Measurements from ENCODE around the gene EML5.

Gene EML5

DNA sequence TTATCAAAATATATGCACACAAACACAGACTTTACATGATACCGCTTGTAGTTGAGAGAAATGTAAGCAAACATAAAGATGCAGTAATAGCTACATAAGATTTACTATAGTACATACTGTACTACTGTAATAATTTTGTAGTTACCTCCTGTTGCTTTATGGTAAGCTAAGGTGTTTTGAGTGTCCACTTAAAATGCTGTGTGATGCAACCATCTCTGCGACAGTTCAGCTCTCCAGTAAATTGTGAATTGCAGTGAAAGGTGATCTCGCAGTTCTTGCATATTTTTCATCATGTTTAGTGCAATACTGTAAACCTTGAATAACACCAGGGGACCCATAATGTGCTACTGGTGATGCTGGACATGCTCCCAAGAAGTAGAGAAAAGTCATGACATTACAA is 208.3 kb downstream of the EML5 start:
- DNase-seq (ENCODE audit: low spot score) = no peak

DNA sequence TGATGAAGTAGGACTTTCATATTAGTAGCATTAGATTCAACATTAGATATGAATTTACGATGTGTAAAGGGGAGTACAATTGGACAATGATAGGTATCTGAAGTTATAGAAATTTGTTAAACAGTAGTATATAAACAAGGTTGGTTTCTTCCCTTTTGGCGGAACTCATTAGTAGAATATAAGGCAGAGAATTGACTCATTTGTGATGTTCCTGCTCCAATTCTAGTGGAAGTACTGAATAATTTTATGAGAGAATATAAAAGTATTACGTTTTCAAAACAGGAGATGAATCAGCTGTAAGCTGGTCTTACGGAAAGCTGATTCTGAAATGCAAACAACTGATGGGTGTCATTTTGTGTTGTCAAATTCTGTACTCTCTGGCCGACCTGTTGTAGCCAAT is 216.5 kb downstream of the EML5 start:
- in situ Hi-C loops (cut with MboI; ENCODE audit: low pct_unique_long_range_greater_than_20kb, low sequenced_read_pairs, unreplicated experiment) = no loop called here
- TF ChIP-seq, protein P1, sequence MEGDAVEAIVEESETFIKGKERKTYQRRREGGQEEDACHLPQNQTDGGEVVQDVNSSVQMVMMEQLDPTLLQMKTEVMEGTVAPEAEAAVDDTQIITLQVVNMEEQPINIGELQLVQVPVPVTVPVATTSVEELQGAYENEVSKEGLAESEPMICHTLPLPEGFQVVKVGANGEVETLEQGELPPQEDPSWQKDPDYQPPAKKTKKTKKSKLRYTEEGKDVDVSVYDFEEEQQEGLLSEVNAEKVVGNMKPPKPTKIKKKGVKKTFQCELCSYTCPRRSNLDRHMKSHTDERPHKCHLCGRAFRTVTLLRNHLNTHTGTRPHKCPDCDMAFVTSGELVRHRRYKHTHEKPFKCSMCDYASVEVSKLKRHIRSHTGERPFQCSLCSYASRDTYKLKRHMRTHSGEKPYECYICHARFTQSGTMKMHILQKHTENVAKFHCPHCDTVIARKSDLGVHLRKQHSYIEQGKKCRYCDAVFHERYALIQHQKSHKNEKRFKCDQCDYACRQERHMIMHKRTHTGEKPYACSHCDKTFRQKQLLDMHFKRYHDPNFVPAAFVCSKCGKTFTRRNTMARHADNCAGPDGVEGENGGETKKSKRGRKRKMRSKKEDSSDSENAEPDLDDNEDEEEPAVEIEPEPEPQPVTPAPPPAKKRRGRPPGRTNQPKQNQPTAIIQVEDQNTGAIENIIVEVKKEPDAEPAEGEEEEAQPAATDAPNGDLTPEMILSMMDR (IDR thresholded peaks at IDR 0.05; ENCODE audit: extremely low read depth, insufficient read depth, missing control alignments) = no peak

More for the DNA sequence above, 208.3 kb downstream of the EML5 start:
- TF ChIP-seq, protein P1 (IDR thresholded peaks at IDR 0.05; ENCODE audit: extremely low read depth, insufficient read depth, missing control alignments) = no peak
- in situ Hi-C loops (cut with MboI; ENCODE audit: low pct_unique_long_range_greater_than_20kb, low sequenced_read_pairs, unreplicated experiment) = no loop called here

DNA sequence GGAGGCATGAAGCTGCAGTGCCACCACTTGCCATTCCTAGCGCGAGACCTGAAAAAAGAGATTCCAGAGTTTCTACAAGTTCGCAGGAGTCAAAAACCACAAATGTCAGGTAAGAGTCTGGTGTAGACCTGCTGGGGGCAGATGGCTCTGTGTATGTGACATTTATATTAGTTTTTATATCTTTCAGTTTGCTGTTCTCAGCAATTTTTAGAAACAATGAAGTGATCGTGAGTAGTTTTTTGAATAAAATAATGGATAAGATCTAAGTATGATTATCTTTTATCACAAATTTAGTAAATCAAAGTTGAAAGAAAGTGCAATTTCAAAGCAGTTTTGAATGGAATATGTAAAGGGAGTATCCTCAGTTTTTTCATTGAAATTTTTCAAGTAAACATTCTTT is 220.6 kb downstream of the EML5 start:
- DNase-seq (ENCODE audit: low spot score) = no peak
- in situ Hi-C loops (cut with MboI; ENCODE audit: low pct_unique_long_range_greater_than_20kb, low sequenced_read_pairs, unreplicated experiment) = no loop called here
- TF ChIP-seq, protein P1 (IDR thresholded peaks at IDR 0.05; ENCODE audit: extremely low read depth, insufficient read depth, missing control alignments) = no peak

More for the DNA sequence above, 216.5 kb downstream of the EML5 start:
- no peak for DNase-seq (ENCODE audit: low spot score)

DNA sequence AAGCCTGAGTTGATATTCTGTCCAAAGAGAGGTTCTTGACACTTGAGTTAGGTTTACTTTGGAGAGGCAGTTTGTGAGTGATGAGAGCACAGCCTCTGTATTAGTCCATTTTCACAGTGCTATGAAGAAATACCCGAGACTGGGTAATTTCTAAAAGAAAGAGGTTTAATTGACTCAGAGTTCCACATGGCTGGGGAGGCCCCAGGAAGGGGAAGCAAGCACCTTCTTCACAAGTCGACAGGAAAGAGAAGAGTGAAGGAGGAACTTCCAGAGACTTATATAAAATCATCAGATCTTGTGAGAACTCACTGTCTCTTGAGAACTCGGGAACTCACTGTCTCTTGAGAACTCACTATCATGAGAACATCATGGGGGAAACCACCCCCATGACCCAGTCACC is 224.6 kb downstream of the EML5 start:
- DNase-seq (ENCODE audit: low spot score) = no peak
- in situ Hi-C loops (cut with MboI; ENCODE audit: low pct_unique_long_range_greater_than_20kb, low sequenced_read_pairs, unreplicated experiment) = no loop called here
- TF ChIP-seq, protein P1 (IDR thresholded peaks at IDR 0.05; ENCODE audit: extremely low read depth, insufficient read depth, missing control alignments) = no peak

DNA sequence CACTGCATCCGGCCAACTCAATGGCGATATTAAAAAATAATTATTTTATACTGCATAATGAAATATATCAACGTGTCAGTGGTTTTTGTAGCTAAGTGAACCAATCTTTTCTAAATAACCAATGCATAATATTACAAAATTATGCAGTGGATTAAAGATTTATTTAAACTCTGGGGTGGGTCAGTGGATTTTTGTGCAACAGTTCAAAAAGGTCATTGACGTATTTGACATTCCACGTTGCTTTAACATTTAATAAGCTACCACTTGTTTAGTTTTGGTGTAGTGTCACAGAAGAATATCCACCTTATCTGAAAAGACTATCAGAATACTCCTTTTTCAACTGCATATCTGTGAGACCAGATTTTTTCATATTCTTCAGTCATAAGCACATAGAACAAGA is 227.3 kb downstream of the EML5 start:
- in situ Hi-C loops (cut with MboI; ENCODE audit: low pct_unique_long_range_greater_than_20kb, low sequenced_read_pairs, unreplicated experiment) = no loop called here
- DNase-seq (ENCODE audit: low spot score) = no peak
- TF ChIP-seq, protein P1 (IDR thresholded peaks at IDR 0.05; ENCODE audit: extremely low read depth, insufficient read depth, missing control alignments) = no peak

DNA sequence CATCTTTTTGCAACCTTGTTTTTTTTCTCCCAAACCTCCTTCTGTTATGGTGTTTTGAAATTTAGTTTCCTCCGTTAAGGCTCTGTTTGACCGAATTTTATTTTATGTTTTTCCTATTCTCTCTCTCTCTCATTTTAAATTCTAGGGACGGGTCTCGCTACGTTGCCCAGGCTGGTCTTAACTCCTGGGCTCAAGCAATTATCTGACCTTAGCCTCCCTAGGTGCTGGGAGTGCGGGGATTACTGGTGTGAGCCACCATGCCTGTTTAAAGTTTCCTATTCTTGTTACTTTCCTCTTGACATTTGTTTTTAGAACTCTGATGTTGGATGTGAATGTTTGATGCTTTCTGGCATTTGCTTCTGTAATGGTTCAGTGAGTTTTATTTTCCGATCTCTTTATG is 228.9 kb downstream of the EML5 start:
- in situ Hi-C loops (cut with MboI; ENCODE audit: low pct_unique_long_range_greater_than_20kb, low sequenced_read_pairs, unreplicated experiment) = no loop called here
- no peak for DNase-seq (ENCODE audit: low spot score)
- TF ChIP-seq, protein P1 (IDR thresholded peaks at IDR 0.05; ENCODE audit: extremely low read depth, insufficient read depth, missing control alignments) = no peak

Measured in GM13977 (cell line).